NT2/D1 (cell line): ENCODE measurements around the gene CEMP1.
A peak's percentile ranks its signal among the peaks of the same experiment; 100 is the strongest.

Source experiments
- DNase-seq: peaks from one replicate; pipeline ENCODE4 v3.0.0-alpha.2; 2011; ENCODE audit warnings: low read depth, low spot score
- H3K27me3 ChIP-seq: 2 replicates; pipeline ENCODE4 v1.6.0; 2011; ENCODE audit warnings: mild to moderate bottlenecking; ENCODE audit not compliant: insufficient read length, insufficient read depth
- H3K36me3 ChIP-seq: 2 replicates; pipeline ENCODE4 v1.6.1; 2011; ENCODE audit warnings: mild to moderate bottlenecking, low read length, mixed read lengths; ENCODE audit not compliant: insufficient read depth, insufficient read length
- H3K4me1 ChIP-seq: 2 replicates; pipeline ENCODE4 v1.5.1; 2011; ENCODE audit not compliant: insufficient read depth, insufficient read length
- H3K4me3 ChIP-seq: 2 replicates; pipeline ENCODE4 v1.5.1; 2011; ENCODE audit warnings: low read depth; ENCODE audit not compliant: insufficient read length
- H3K9ac ChIP-seq: 2 replicates; pipeline ENCODE4 v1.6.0; 2011; ENCODE audit warnings: low read depth; ENCODE audit not compliant: insufficient read length
- H3K9me3 ChIP-seq: 2 replicates; pipeline ENCODE4 v1.5.1; 2011; ENCODE audit warnings: mild to moderate bottlenecking, low read length; ENCODE audit not compliant: insufficient read depth
- SUZ12 ChIP-seq: IDR thresholded peaks from 2 replicates; pipeline ENCODE4 v1.6.1; 2011; ENCODE audit not compliant: insufficient read length, insufficient read depth; ENCODE audit errors: extremely low read depth
- YY1 ChIP-seq: IDR thresholded peaks from 2 replicates; pipeline ENCODE4 v1.6.1; 2011; ENCODE audit not compliant: insufficient read length, insufficient read depth
- ZNF274 ChIP-seq: IDR thresholded peaks from 2 replicates; pipeline ENCODE4 v1.6.1; 2011; ENCODE audit warnings: mild to moderate bottlenecking, low read depth, low read length

Gene CEMP1

GRCh38 chr16:2490190-2491105 lies 40.8 kb downstream of the CEMP1 start:
- no peak for TF ChIP-seq SUZ12
- no peak for TF ChIP-seq YY1
- TF ChIP-seq ZNF274 = no peak
- Histone ChIP-seq H3K36me3 (peaks cover 9% of the 10 kb centered on the region), H3K9ac (no peak overlapping the region), H3K4me3 (no peak overlapping the region), H3K9me3 (no peaks in the 10 kb centered on the region), H3K27me3 (no peaks in the 10 kb centered on the region), H3K4me1 (peaks cover 10% of the 10 kb centered on the region)
- DNase-seq = no peak

- DNase-seq = no peak
- Histone ChIP-seq H3K27me3 (no peaks in the 10 kb centered on the region), H3K9ac (no peak overlapping the region), H3K36me3 (peaks cover 9% of the 10 kb centered on the region), H3K4me1 (peaks cover 10% of the 10 kb centered on the region), H3K4me3 (no peak overlapping the region), H3K9me3 (no peaks in the 10 kb centered on the region)
- TF ChIP-seq ZNF274 (no peak), SUZ12 (no peak), YY1 (no peak)
Observed at GRCh38 chr16:2489581-2489980, 41.6 kb downstream of the CEMP1 start.

GRCh38 chr16:2487903-2488531 lies 43.2 kb downstream of the CEMP1 start:
- Histone ChIP-seq H3K36me3 (peaks cover 6% of the 10 kb centered on the region), H3K9me3 (no peaks in the 10 kb centered on the region), H3K9ac (peak overlapping the region; percentile 36), H3K4me1 (peaks cover 15% of the 10 kb centered on the region), H3K27me3 (no peaks in the 10 kb centered on the region), H3K4me3 (no peak overlapping the region)
- no peak for DNase-seq
- TF ChIP-seq ZNF274 (no peak), YY1 (no peak), SUZ12 (no peak)

DNA sequence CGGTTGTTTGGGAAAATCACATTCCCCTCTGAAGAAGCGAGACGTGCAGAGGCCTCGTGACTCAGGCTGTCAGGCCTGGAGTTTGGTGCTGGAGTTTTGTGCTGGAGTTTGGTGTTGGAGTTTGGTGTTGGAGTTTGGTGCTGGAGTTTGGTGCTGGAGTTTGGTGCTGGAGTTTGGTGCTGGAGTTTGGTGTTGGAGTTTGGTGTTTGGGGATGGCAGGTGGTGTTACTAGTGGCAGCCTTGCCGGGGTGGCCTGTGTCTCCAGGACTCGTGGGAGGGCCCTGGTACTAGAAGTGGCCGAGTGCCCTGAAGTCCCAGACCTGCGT lies 43.7 kb downstream of the CEMP1 start:
- Histone ChIP-seq H3K4me1 (peaks cover 15% of the 10 kb centered on the region), H3K4me3 (no peak overlapping the region)

GRCh38 chr16:2486645-2487516 lies 44.3 kb downstream of the CEMP1 start:
- H3K36me3 ChIP-seq = peaks cover 6% of the 10 kb centered on the region
- peak overlapping the region; percentile 34 for H3K9ac ChIP-seq
- DNase-seq = no peak
- H3K9me3 ChIP-seq = no peaks in the 10 kb centered on the region
- H3K4me1 ChIP-seq = peaks cover 15% of the 10 kb centered on the region
- no peak for TF ChIP-seq YY1
- TF ChIP-seq SUZ12 = no peak
- no peak for TF ChIP-seq ZNF274
- H3K27me3 ChIP-seq = no peaks in the 10 kb centered on the region
- no peak overlapping the region for H3K4me3 ChIP-seq

More for the DNA sequence above, 43.7 kb downstream of the CEMP1 start:
- no peak for DNase-seq
- Histone ChIP-seq H3K36me3 (peaks cover 6% of the 10 kb centered on the region), H3K9me3 (no peaks in the 10 kb centered on the region), H3K27me3 (no peaks in the 10 kb centered on the region), H3K9ac (peak overlapping the region; percentile 36)
- TF ChIP-seq YY1 = no peak
- no peak for TF ChIP-seq SUZ12
- TF ChIP-seq ZNF274 = no peak

- H3K9me3 ChIP-seq = no peaks in the 10 kb centered on the region
- no peak overlapping the region for H3K4me3 ChIP-seq
- H3K36me3 ChIP-seq = peaks cover 6% of the 10 kb centered on the region
- peaks cover 15% of the 10 kb centered on the region for H3K4me1 ChIP-seq
- H3K27me3 ChIP-seq = no peaks in the 10 kb centered on the region
- peak overlapping the region; percentile 34 for H3K9ac ChIP-seq
- DNase-seq = no peak
- TF ChIP-seq YY1 = no peak
- no peak for TF ChIP-seq SUZ12
- TF ChIP-seq ZNF274 = no peak
Observed at GRCh38 chr16:2485811-2486507, 45.2 kb downstream of the CEMP1 start.
